NB4 (cell line): Measurements from ENCODE around the gene PIGB.

Experiments
- DNase-seq: peaks from one replicate; pipeline ENCODE4 v3.0.0; 2010; ENCODE audit warnings: low read depth
- H3K4me3 ChIP-seq: one replicate; pipeline ENCODE4 v1.5.1; 2011; ENCODE audit warnings: mild to moderate bottlenecking, low read depth, low read length, moderate library complexity
- CTCF ChIP-seq: IDR thresholded peaks from one replicate; pipeline ENCODE4 v1.5.1; 2012; ENCODE audit warnings: low read depth, low read length
- MAX ChIP-seq: IDR thresholded peaks from 2 replicates; pipeline ENCODE4 v1.6.1; 2011; ENCODE audit warnings: low read depth, low read length
- MYC ChIP-seq: IDR thresholded peaks from 2 replicates; pipeline ENCODE4 v1.6.1; 2011; ENCODE audit warnings: low read depth, low read length
- POLR2A ChIP-seq: IDR thresholded peaks from 2 replicates; pipeline ENCODE4 v1.6.1; 2011; ENCODE audit warnings: mild to moderate bottlenecking; ENCODE audit not compliant: insufficient read length; ENCODE audit errors: extremely low read depth

The PIGB gene

GRCh38 chr15:55334371-55334770, 15.3 kb downstream of the PIGB start:
- no peak overlapping the region for H3K4me3 ChIP-seq
- DNase-seq: no peak
- no peak for TF ChIP-seq MAX
- no peak for TF ChIP-seq CTCF
- TF ChIP-seq MYC: no peak
- no peak for TF ChIP-seq POLR2A

- DNase-seq: no peak
- H3K4me3 ChIP-seq: no peak overlapping the region
- TF ChIP-seq MAX (no peak), MYC (no peak), POLR2A (no peak), CTCF (no peak)
Measured at GRCh38 chr15:55334997-55335396, 16.0 kb downstream of the PIGB start.

- no peak for TF ChIP-seq MAX
- no peak for TF ChIP-seq MYC
- TF ChIP-seq CTCF: no peak
- TF ChIP-seq POLR2A: no peak
- H3K4me3 ChIP-seq: no peak overlapping the region
- no peak for DNase-seq
Measured at GRCh38 chr15:55337160-55337559, 18.1 kb downstream of the PIGB start.

- no peak for DNase-seq
- TF ChIP-seq CTCF (no peak), MYC (no peak)
- no peak overlapping the region for H3K4me3 ChIP-seq
Measured at GRCh38 chr15:55343168-55343567, 24.1 kb downstream of the PIGB start.

- H3K4me3 ChIP-seq: no peak overlapping the region
- no peak for DNase-seq
- TF ChIP-seq POLR2A (no peak), MYC (no peak), CTCF (no peak), MAX (no peak)
Measured at GRCh38 chr15:55344206-55344605, 25.2 kb downstream of the PIGB start.

- DNase-seq: no peak
- TF ChIP-seq CTCF: no peak
- TF ChIP-seq MAX: no peak
- no peak for TF ChIP-seq POLR2A
- no peak for TF ChIP-seq MYC
- H3K4me3 ChIP-seq: no peak overlapping the region
Measured at GRCh38 chr15:55348281-55348778, 29.3 kb downstream of the PIGB start.
